ENCODE data around the gene STRA6.

DNA sequence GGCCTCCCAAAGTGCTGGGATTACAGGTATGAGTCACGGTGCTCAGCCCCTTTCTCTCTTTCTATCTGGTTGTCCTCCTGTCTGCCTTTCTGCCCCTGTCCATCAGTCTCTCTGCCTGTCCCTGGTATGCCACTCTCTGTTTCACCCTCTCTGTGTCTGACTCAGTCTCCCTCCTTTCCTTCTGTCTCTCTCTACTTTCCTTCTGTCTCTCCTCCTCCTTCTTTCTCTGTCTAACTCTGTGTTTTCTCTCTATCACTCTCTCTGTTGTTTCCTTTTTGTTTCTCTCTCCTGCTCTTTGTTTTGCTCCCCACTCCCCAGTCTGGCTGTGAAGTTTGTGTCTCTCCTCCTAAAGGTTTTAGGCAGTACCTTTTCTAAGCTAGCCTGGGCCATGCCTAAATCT is 9.1 kb upstream of the STRA6 start:
- TF ChIP-seq GABPA (IDR thresholded peaks at IDR 0.05; ENCODE audit: borderline replicate concordance, insufficient read depth, low read length) = no peak
- TF ChIP-seq EGR1 (IDR thresholded peaks at IDR 0.05; ENCODE audit: borderline replicate concordance, low read depth, low read length) = no peak
- no peak for TF ChIP-seq SP1 (IDR thresholded peaks at IDR 0.05; ENCODE audit: low read depth, low read length)
- TF ChIP-seq, protein P1, sequence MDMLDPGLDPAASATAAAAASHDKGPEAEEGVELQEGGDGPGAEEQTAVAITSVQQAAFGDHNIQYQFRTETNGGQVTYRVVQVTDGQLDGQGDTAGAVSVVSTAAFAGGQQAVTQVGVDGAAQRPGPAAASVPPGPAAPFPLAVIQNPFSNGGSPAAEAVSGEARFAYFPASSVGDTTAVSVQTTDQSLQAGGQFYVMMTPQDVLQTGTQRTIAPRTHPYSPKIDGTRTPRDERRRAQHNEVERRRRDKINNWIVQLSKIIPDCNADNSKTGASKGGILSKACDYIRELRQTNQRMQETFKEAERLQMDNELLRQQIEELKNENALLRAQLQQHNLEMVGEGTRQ (IDR thresholded peaks at IDR 0.05; ENCODE audit: low read length) = no peak
- TF ChIP-seq TAF1 (IDR thresholded peaks at IDR 0.05; ENCODE audit: low read depth, low read length) = no peak
- no peak for TF ChIP-seq POLR2AphosphoS5 (IDR thresholded peaks at IDR 0.05; ENCODE audit: low read depth, low read length)
- no peak for TF ChIP-seq EZH2 (IDR thresholded peaks at IDR 0.05; ENCODE audit: low read depth, low read length, severe bottlenecking)
- TF ChIP-seq, protein P2, sequence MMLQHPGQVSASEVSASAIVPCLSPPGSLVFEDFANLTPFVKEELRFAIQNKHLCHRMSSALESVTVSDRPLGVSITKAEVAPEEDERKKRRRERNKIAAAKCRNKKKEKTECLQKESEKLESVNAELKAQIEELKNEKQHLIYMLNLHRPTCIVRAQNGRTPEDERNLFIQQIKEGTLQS (IDR thresholded peaks at IDR 0.05; ENCODE audit: insufficient read depth, low read depth, low read length) = no peak
- no peak for TF ChIP-seq SIRT6 (IDR thresholded peaks at IDR 0.05; ENCODE audit: low read length)
- TF ChIP-seq, protein P3, sequence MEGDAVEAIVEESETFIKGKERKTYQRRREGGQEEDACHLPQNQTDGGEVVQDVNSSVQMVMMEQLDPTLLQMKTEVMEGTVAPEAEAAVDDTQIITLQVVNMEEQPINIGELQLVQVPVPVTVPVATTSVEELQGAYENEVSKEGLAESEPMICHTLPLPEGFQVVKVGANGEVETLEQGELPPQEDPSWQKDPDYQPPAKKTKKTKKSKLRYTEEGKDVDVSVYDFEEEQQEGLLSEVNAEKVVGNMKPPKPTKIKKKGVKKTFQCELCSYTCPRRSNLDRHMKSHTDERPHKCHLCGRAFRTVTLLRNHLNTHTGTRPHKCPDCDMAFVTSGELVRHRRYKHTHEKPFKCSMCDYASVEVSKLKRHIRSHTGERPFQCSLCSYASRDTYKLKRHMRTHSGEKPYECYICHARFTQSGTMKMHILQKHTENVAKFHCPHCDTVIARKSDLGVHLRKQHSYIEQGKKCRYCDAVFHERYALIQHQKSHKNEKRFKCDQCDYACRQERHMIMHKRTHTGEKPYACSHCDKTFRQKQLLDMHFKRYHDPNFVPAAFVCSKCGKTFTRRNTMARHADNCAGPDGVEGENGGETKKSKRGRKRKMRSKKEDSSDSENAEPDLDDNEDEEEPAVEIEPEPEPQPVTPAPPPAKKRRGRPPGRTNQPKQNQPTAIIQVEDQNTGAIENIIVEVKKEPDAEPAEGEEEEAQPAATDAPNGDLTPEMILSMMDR (IDR thresholded peaks at IDR 0.05; ENCODE audit: control extremely low read depth in 1 of 3, insufficient read depth in 1 of 3, low read depth in 1 of 3, low read length in 3 of 3) = no peak
- no peak for TF ChIP-seq EP300 (IDR thresholded peaks at IDR 0.05; ENCODE audit: borderline replicate concordance in 1 of 2, low read depth in 2 of 2, low read length in 2 of 2)
- no peak for TF ChIP-seq TBP (IDR thresholded peaks at IDR 0.05; ENCODE audit: low read depth, low read length)
- TF ChIP-seq POLR2A (IDR thresholded peaks at IDR 0.05; ENCODE audit: control extremely low read depth in 1 of 2, low read depth in 2 of 2, low read length in 2 of 2) = no peak

All from H1 (cell line).